ENCODE measurements around the gene EXOC3.

The EXOC3 gene

DNA sequence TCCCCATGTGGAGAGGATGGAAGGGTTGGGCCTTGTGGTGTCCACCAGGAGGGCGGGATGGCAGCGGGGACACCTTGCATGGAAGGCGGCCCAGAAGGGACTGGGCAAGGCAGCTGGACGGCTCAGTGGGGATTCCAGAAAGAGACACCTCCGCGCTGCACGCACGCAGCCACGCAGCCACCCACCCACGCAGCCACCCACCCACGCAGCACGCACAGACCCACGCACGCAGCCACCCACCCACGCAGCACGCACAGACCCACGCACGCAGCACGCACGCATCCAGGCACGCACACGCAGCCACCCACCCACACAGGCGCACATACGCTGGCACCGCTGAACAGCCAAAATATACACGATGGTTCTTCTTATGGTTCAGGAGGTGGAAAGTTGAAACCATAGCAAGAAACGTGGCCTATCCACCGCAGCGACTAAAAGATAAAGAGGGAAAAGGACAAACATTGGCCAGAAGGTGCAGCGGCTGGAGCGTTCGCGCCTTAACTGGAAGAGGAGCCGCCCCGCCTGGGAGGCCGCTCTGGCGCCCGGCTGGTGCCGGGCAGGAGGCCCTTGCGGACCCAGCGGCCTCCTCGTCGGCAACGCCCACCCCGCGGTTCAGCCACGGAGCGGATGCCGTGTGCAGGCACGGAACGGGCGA lies 22.2 kb upstream of the EXOC3 start:
- Histone ChIP-seq H3K4me3 (ENCODE audit: low read depth, low read length) (no peak overlapping the region), H3K27me3 (replicated peaks) (no peaks in the 10 kb centered on the region), H3K36me3 (replicated peaks) (no peaks in the 10 kb centered on the region), H3K27ac (no peak overlapping the region)
- no peak for DNase-seq
- in situ Hi-C loops (cut with HindIII; ENCODE audit: low pct_ligation_motif_present, low sequenced_read_pairs) = no loop called here
- TF ChIP-seq CTCF (IDR thresholded peaks at IDR 0.05; ENCODE audit: low read depth, low read length, missing control alignments) = no peak

- no peak for TF ChIP-seq CTCF (IDR thresholded peaks at IDR 0.05; ENCODE audit: low read depth, low read length, missing control alignments)
- in situ Hi-C loops (cut with HindIII; ENCODE audit: low pct_ligation_motif_present, low sequenced_read_pairs) = no loop called here
- no peaks in the 10 kb centered on the region for H3K36me3 ChIP-seq (replicated peaks)
- no peak overlapping the region for H3K27ac ChIP-seq
- H3K27me3 ChIP-seq (replicated peaks) = no peaks in the 10 kb centered on the region
- DNase-seq = no peak
- no peak overlapping the region for H3K4me3 ChIP-seq (ENCODE audit: low read depth, low read length)
Measured at GRCh38 chr5:421287-421880, 21.6 kb upstream of the EXOC3 start.

- Histone ChIP-seq H3K36me3 (replicated peaks) (no peaks in the 10 kb centered on the region), H3K4me3 (ENCODE audit: low read depth, low read length) (no peak overlapping the region), H3K27ac (no peak overlapping the region), H3K27me3 (replicated peaks) (no peaks in the 10 kb centered on the region)
- DNase-seq = no peak
- in situ Hi-C loops (cut with HindIII; ENCODE audit: low pct_ligation_motif_present, low sequenced_read_pairs) = no loop called here
- TF ChIP-seq CTCF (IDR thresholded peaks at IDR 0.05; ENCODE audit: low read depth, low read length, missing control alignments) = no peak
Measured at GRCh38 chr5:421901-422300, 21.1 kb upstream of the EXOC3 start.

GRCh38 chr5:422323-423232 lies 20.4 kb upstream of the EXOC3 start:
- no peaks in the 10 kb centered on the region for H3K36me3 ChIP-seq (replicated peaks)
- H3K27ac ChIP-seq = no peak overlapping the region
- no peak for DNase-seq
- in situ Hi-C loops (cut with HindIII; ENCODE audit: low pct_ligation_motif_present, low sequenced_read_pairs) = no loop called here
- no peak overlapping the region for H3K4me3 ChIP-seq (ENCODE audit: low read depth, low read length)
- TF ChIP-seq CTCF (IDR thresholded peaks at IDR 0.05; ENCODE audit: low read depth, low read length, missing control alignments) = no peak
- no peaks in the 10 kb centered on the region for H3K27me3 ChIP-seq (replicated peaks)

DNA sequence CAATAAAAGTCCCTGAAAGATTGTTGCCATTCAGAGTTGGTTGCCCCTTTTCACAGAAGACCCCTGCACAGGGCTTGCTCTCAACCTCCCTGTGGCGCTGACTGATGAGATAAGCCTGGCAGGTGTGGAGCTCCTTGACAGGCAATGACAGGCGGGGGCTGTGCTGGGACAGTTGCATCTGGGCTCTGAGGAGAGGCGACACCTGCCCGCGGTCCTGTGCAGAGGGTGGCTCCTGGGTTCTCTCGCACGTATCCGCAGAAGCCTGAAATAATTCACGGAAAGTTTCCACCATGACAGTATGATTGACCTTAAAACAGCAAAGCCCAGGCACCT lies 19.8 kb upstream of the EXOC3 start:
- Histone ChIP-seq H3K27me3 (replicated peaks) (no peaks in the 10 kb centered on the region), H3K27ac (no peak overlapping the region), H3K4me3 (ENCODE audit: low read depth, low read length) (no peak overlapping the region), H3K36me3 (replicated peaks) (no peaks in the 10 kb centered on the region)
- in situ Hi-C loops (cut with HindIII; ENCODE audit: low pct_ligation_motif_present, low sequenced_read_pairs) = no loop called here
- no peak for TF ChIP-seq CTCF (IDR thresholded peaks at IDR 0.05; ENCODE audit: low read depth, low read length, missing control alignments)
- no peak for DNase-seq
